Jurkat, Clone E6-1 (cell line): ENCODE data around the gene TMEM54.

Experiments used
- DNase-seq: peaks from one replicate; pipeline ENCODE4 v3.0.0-alpha.2; 2011; ENCODE audit warnings: low read depth, low spot score
- H3K4me3 ChIP-seq: 2 replicates; pipeline ENCODE4 v1.5.1; 2011; ENCODE audit warnings: mild to moderate bottlenecking, low read length, control low read depth, moderate library complexity

The TMEM54 gene

DNA sequence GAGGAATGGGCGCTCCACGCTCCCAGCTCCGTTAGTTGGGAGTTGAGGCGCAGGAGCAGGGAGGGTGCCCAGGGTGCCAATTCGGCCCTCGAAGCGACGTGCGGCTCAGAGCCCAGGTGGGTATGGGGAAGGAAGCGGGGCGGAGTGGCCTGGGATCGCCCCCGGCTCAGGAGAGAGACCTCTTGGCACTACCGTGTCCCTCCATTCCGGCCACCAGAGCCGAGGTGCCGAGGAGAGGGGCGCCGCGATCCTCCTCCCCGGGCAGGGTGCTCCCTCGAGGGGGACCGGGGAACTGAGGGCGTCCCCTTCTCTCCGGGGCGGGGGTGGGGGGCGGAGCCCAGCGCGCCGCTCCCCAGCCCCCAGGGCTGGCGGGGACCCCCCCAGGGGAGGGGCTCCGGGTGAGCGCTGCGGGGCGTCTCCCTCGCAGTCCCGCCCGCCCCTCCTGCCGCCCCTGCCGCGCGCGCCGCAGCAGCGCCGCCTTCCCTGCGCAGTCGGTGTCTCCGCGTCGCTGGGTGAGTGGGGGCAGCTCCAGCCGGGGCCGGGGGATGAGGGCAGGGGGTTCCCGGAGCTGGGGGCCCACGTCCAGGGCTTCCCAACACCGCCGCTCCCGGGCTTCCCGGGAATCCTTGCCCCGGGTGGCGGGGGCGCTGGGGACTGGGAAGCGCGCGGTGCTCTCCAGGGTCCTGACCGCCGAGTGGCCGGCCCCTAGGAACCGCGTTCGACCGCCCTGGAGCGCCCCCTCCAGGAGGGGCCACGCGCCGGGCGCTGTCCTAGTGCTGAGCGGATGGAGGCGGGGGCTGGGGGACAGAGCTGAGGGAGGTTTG, 15.0 kb downstream of the TMEM54 start, which contains the start of gene HPCA:
Gene HPCA, plus strand, starts transcription at position 488 of the 824 bp plus-strand sequence. CDS start 2,408 bp downstream, outside the sequence.
- no peak within 1 kb of the TSS for H3K4me3 ChIP-seq

GRCh38 chr1:32885676-32886003, 15.5 kb downstream of the TMEM54 start:
- DNase-seq, result no peak
- no peak overlapping the region for H3K4me3 ChIP-seq

More for the DNA sequence above, 15.0 kb downstream of the TMEM54 start, which contains the start of gene HPCA:
- no peak for DNase-seq

- DNase-seq, result no peak
- H3K4me3 ChIP-seq, result no peak overlapping the region
These were observed 16.5 kb downstream of the TMEM54 start for GRCh38 chr1:32884726-32885125.

DNA sequence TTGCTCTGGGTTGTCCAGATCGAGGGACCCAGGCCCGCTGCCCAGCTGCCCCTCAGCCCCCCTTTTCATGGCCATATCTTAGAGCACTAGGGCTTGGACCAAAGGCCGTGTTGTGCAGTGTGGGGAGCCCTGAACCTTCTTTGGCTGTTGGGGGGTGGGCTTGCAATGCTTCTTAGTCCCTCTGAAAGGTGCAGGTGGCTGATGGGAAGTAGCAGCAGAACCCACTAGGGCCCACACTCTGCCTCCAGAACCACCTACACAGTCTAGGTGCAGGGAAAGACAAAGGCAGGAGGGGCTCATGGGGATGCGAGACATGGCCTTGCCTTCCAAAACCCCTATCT, 17.2 kb downstream of the TMEM54 start:
- H3K4me3 ChIP-seq, result no peak overlapping the region
- no peak for DNase-seq

GRCh38 chr1:32883338-32884031, 17.7 kb downstream of the TMEM54 start:
- DNase-seq, result no peak
- no peak overlapping the region for H3K4me3 ChIP-seq

DNA sequence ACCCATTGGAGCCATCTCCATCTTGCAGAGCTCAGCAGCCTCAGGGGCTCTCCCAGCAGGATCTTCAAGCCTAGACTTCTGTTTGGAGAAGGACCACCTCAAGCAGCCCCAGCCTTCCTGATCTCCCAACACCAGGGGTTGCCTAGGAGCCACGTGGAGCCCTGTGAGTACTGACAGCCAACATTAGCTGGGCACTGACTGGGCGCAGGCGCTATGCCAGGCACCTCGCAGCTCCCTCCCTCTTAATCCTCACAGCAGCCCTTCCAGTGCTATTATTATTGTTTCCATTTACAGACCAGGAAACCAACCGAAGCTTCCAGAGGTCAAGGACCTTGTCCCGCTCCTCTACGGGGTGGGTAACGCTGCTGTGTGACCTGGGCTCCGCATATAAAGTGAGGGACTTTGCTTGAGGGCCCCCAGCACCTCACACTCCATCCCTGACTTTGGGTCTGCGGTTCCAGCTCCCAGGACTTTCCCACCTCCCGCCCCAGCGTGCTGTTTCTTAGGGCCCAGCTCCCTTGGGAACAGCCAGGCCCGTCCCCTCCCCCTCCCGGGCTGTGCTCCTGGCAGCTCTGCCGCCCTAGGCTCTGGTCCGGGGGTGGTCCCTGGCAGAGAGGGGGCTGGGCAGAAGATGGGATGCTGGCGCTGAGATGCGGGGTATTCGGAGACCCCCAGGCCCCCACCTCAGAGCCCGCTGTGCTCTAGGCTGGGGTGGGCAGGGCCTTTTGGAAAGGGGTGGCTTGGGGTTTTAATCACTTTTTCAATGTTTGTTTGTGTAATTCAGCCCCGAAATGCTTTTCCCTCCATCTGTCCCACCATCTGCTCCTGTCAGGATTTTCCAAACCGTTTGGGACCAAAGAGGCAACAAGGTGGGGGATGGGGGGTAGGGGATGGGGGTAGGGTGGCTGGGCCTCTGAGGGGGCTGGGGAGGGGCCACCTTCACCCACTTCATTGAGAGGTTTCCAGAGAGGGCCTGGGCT, 19.0 kb downstream of the TMEM54 start:
- DNase-seq, result no peak
- no peak overlapping the region for H3K4me3 ChIP-seq

- DNase-seq, result no peak
- H3K4me3 ChIP-seq, result no peak overlapping the region
These were observed 19.9 kb downstream of the TMEM54 start for GRCh38 chr1:32881291-32881690.

DNA sequence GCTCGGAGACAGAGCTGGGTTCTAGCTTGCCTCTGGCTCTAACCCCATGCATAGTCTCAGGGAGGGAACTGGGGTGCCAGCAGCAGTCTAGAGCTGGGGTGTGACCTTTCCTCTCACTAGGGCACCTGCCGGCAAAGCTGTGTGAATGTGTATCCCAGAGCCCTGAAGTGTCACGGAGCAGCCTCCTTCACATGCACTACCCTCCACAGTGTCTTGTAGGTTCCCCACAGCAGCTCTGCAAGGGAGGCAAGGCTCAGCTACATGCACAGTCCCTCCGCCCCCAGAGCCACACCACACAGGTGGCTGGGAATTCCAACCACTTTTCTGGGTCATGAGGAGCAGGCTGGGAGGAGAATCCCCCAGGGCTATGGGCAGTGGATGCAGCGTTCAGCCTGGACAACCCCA, 22.6 kb downstream of the TMEM54 start:
- no peak for DNase-seq
- H3K4me3 ChIP-seq, result no peak overlapping the region

GRCh38 chr1:32878183-32878582, 23.0 kb downstream of the TMEM54 start:
- DNase-seq, result no peak
- no peak overlapping the region for H3K4me3 ChIP-seq

- no peak overlapping the region for H3K4me3 ChIP-seq
- no peak for DNase-seq
These were observed 23.7 kb downstream of the TMEM54 start for GRCh38 chr1:32877211-32878110.

GRCh38 chr1:32876341-32877210, 24.6 kb downstream of the TMEM54 start:
- peak; percentile 25 for DNase-seq
- no peak overlapping the region for H3K4me3 ChIP-seq

GRCh38 chr1:32874860-32875752, 26.1 kb downstream of the TMEM54 start:
- no peak for DNase-seq

GRCh38 chr1:32873484-32873883, 27.7 kb downstream of the TMEM54 start:
- DNase-seq, result no peak
- H3K4me3 ChIP-seq, result no peak overlapping the region

More at GRCh38 chr1:32874860-32875752, 26.1 kb downstream of the TMEM54 start:
- no peak overlapping the region for H3K4me3 ChIP-seq

DNA sequence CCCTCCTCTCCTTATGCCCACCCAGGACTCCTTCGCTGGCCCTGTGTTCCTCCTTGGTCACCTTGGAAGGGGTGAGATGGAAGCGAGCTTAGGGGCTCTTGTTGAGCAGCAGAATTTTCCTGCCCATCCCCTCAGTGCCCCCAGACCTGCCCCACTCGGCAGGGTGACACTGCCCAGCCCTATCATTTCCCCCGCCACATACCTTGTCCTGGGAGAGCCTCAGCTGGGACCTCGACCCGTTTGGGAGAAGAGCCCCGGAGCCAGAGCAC, 29.1 kb downstream of the TMEM54 start:
- no peak for DNase-seq
- no peak overlapping the region for H3K4me3 ChIP-seq

GRCh38 chr1:32871364-32872191, 29.6 kb downstream of the TMEM54 start:
- DNase-seq, result no peak
- no peak overlapping the region for H3K4me3 ChIP-seq
